GM12892 (cell line): ENCODE measurements around the gene GMPS.

Experiments
- DNase-seq: peaks from one replicate; pipeline ENCODE4 v3.0.0; 2011; ENCODE audit not compliant: insufficient read length
- FAIRE-seq: peaks from 2 replicates; lab custom pipeline; 2011; peaks lifted over from hg19 to GRCh38; lab: Jason Lieb, UNC
- POLR2A ChIP-seq: IDR thresholded peaks from 2 replicates; pipeline ENCODE4 v1.6.1; 2011; ENCODE audit warnings: low read depth, low read length, control low read depth
- POLR2AphosphoS5 ChIP-seq: IDR thresholded peaks from 2 replicates; pipeline ENCODE4 v1.6.1; 2011; ENCODE audit warnings: low read depth, low read length, control low read depth
- TAF1 ChIP-seq: IDR thresholded peaks from 2 replicates; pipeline ENCODE4 v1.6.1; 2011; ENCODE audit warnings: low read depth, mild to moderate bottlenecking, control low read depth, low read length, borderline replicate concordance

GMPS gene

DNA sequence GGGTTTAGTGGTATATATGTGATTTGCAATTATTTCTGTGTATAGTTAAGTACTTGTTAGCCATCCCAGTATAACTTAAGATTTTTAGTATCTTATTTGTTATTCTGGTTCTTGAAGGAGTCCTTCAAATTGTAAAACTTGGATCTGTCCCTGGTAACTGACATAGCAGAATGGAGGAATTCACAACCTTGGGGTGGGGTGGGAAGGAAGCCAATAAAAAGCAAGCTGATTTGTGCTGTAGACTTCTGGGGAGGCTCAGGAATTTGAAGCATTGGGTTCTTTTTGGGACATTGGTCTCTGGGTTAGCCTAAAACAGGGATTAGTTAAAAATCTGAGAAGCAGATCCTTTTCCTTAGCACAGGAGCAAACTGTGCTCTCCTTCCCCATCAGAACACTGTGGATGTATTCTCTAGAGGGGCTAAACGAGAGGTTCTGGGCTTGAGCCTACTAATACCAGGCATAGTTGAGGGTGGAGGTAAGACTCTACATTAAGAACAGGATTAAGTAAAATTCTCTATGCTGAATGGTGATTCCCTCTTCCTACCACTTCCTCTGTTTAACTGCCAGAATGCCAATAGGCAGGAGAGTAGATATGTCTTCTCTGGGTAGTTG lies 42.2 kb downstream of the GMPS start:
- no peak for DNase-seq
- FAIRE-seq: no peak
- TF ChIP-seq POLR2AphosphoS5: no peak
- TF ChIP-seq TAF1: no peak
- no peak for TF ChIP-seq POLR2A

- TF ChIP-seq POLR2A: no peak
- TF ChIP-seq TAF1: no peak
- TF ChIP-seq POLR2AphosphoS5: no peak
- no peak for DNase-seq
- no peak for FAIRE-seq
Measured at GRCh38 chr3:155917781-155918180, 47.3 kb downstream of the GMPS start.

- FAIRE-seq: no peak
- TF ChIP-seq TAF1: no peak
- TF ChIP-seq POLR2A: no peak
- no peak for TF ChIP-seq POLR2AphosphoS5
- DNase-seq: no peak
Measured at GRCh38 chr3:155919728-155920127, 49.3 kb downstream of the GMPS start.

- no peak for FAIRE-seq
- no peak for DNase-seq
- no peak for TF ChIP-seq TAF1
- TF ChIP-seq POLR2A: no peak
- TF ChIP-seq POLR2AphosphoS5: no peak
Measured at GRCh38 chr3:155921486-155921885, 51.0 kb downstream of the GMPS start.

GRCh38 chr3:155934230-155934629 lies 63.8 kb downstream of the GMPS start:
- DNase-seq (no peak), FAIRE-seq (no peak)
- no peak for TF ChIP-seq POLR2A
- TF ChIP-seq POLR2AphosphoS5: no peak
- TF ChIP-seq TAF1: no peak

GRCh38 chr3:155938409-155938808 lies 68.0 kb downstream of the GMPS start:
- no peak for FAIRE-seq
- DNase-seq: no peak
- TF ChIP-seq POLR2A (no peak), POLR2AphosphoS5 (no peak), TAF1 (no peak)

GRCh38 chr3:155941354-155941753 lies 70.9 kb downstream of the GMPS start:
- FAIRE-seq (no peak), DNase-seq (no peak)
- no peak for TF ChIP-seq POLR2AphosphoS5

DNA sequence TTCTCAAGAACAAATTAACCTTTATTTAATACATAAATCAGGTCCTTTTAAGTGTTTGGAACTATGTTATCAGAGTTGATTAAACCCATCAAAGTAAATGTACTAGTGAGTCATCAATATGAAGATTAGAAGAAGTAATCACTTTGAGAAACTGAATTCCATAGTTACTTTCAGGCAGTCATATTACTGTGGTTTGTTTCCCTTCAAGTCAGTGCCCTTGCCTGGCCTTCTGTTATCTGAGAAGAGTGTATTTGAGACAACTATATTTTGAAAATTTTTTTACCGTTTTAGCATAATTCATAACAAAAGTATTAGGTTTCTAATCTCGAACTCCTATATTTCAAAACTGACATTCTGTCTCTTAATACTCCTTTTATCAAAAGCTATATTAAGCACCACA lies 73.6 kb downstream of the GMPS start:
- no peak for DNase-seq

GRCh38 chr3:155946178-155946577 lies 75.7 kb downstream of the GMPS start:
- DNase-seq (no peak), FAIRE-seq (no peak)
- no peak for TF ChIP-seq POLR2A
- no peak for TF ChIP-seq POLR2AphosphoS5
- TF ChIP-seq TAF1: no peak

More for the DNA sequence above, 73.6 kb downstream of the GMPS start:
- FAIRE-seq: no peak
- TF ChIP-seq POLR2A (no peak), TAF1 (no peak), POLR2AphosphoS5 (no peak)

DNA sequence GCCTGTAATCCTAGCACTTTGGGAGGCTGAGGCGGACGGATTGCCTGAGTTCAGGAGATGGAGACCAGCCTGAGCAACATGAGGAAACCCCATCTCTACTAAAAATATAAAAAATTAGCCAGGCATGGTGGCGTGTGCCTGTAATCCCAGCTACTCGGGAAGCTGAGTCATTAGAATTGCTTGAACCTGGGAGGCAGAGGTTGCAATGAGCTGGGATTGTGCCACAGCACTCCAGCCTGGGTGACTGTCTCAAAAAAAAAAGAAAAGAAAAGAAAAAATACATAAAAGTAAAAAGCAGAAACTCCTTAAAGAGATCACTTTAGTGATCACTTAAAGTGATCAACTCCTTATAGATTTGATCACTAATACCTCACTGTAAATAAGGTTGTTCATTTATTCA lies 78.0 kb downstream of the GMPS start:
- no peak for TF ChIP-seq POLR2AphosphoS5
- TF ChIP-seq POLR2A: no peak
- TF ChIP-seq TAF1: no peak
- FAIRE-seq (no peak), DNase-seq (no peak)

DNA sequence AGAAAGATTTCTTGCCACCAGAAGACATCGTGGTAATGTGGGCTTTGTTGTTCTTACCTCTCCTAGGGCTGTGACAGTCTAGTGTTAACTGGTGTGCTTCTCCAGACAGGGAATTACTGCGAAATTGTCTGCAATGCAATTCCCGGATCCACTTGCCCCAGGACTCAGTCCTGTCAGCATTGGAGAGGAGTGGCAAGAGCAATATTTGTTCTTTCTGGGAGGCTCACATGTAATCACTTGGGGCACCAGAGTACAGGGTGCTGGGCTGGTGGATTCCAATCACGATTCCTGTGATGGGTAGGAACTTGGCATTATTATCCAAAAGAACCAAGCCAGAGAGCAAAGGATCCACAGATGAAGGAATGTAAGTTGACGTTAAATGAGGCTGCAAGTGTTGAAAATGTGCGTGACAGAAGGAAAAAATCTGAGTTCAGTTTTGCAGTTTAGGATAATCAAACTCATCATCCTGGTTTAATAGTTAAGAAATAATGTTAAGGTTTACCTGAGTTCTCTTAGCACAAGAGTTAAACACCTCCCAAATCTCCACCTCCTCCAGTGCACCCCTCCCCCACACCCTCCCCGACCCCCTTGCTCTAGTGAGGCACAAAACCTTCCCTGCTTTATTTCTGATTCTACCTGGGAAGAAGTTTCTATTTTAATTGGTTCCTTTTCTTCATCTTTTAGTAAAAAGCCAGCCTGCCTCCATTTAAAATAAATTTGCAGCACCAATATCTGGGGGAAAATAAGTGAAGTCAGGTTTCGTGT lies 79.2 kb downstream of the GMPS start:
- no peak for FAIRE-seq
- TF ChIP-seq POLR2A (no peak), TAF1 (no peak), POLR2AphosphoS5 (no peak)
- no peak for DNase-seq
